ENCODE results near the gene PLEKHM2.
A peak's percentile ranks its signal among the peaks of the same experiment; 100 is the strongest.
"Not testable (repeated sequence)": the region's sequence is repeated elsewhere in the genome, so short reads cannot be mapped to it uniquely, and the experiment has no call there.

PLEKHM2 gene

GRCh38 chr1:15684042-15684461 lies at the start of gene PLEKHM2:
Gene PLEKHM2 (plus strand): TSS chr1:15684320. CDS start chr1:15684559, 239 bp downstream.
- peak; percentile 43 for DNase-seq

- DNase-seq = no peak
These were observed 47.7 kb upstream of the PLEKHM2 start for GRCh38 chr1:15636436-15636835.

GRCh38 chr1:15637826-15638225 lies 46.3 kb upstream of the PLEKHM2 start:
- DNase-seq = no peak

- no peak for DNase-seq
These were observed 44.9 kb upstream of the PLEKHM2 start for GRCh38 chr1:15639262-15639661.

GRCh38 chr1:15639931-15640330 lies 44.2 kb upstream of the PLEKHM2 start:
- DNase-seq = no peak

GRCh38 chr1:15640667-15641066 lies 43.5 kb upstream of the PLEKHM2 start:
- no peak for DNase-seq

GRCh38 chr1:15649937-15650336 lies 34.2 kb upstream of the PLEKHM2 start:
- no peak for DNase-seq

- no peak for DNase-seq
These were observed 33.7 kb upstream of the PLEKHM2 start for GRCh38 chr1:15650433-15650832.

GRCh38 chr1:15652130-15652529 lies 32.0 kb upstream of the PLEKHM2 start:
- not testable (repeated sequence) for DNase-seq

- no peak for DNase-seq
These were observed 29.9 kb upstream of the PLEKHM2 start for GRCh38 chr1:15654091-15654690.

GRCh38 chr1:15656464-15656863 lies 27.7 kb upstream of the PLEKHM2 start:
- no peak for DNase-seq

GRCh38 chr1:15657021-15657420 lies 27.1 kb upstream of the PLEKHM2 start:
- no peak for DNase-seq

- no peak for DNase-seq
These were observed 24.0 kb upstream of the PLEKHM2 start for GRCh38 chr1:15660151-15660550.

- DNase-seq = no peak
These were observed 21.6 kb upstream of the PLEKHM2 start for GRCh38 chr1:15662477-15662876.

GRCh38 chr1:15663925-15664324 lies 20.2 kb upstream of the PLEKHM2 start:
- DNase-seq = no peak

- no peak for DNase-seq
These were observed 16.8 kb upstream of the PLEKHM2 start for GRCh38 chr1:15667362-15667761.

GRCh38 chr1:15668089-15668754 lies 15.9 kb upstream of the PLEKHM2 start:
- DNase-seq = no peak

- DNase-seq = no peak
These were observed 15.0 kb upstream of the PLEKHM2 start for GRCh38 chr1:15669074-15669473.

- no peak for DNase-seq
These were observed 14.3 kb upstream of the PLEKHM2 start for GRCh38 chr1:15669864-15670263.

- DNase-seq = no peak
These were observed 12.7 kb upstream of the PLEKHM2 start for GRCh38 chr1:15671430-15671829.

GRCh38 chr1:15674386-15675159 lies 9.5 kb upstream of the PLEKHM2 start:
- no peak for DNase-seq

GRCh38 chr1:15676010-15676409 lies 8.1 kb upstream of the PLEKHM2 start:
- no peak for DNase-seq

GRCh38 chr1:15676688-15677661 lies 7.1 kb upstream of the PLEKHM2 start:
- DNase-seq = no peak
